HEK293T (cell line): ENCODE data around the gene IPO11.

ENCODE experiments used
- BHLHE40 ChIP-seq: fragments of 450-650 bp; IDR thresholded peaks from 2 replicates; pipeline ENCODE4 v1.6.1; 2016; ENCODE audit warnings: mild to moderate bottlenecking, moderate library complexity, borderline replicate concordance
- ELF4 ChIP-seq: fragments of 450-650 bp; IDR thresholded peaks from 2 replicates; pipeline ENCODE4 v1.6.1; 2017; ENCODE audit warnings: antibody characterized with exemption
- FOXA1 ChIP-seq: fragments of 450-650 bp; IDR thresholded peaks from 2 replicates; pipeline ENCODE4 v1.6.1; 2016; ENCODE audit warnings: mild to moderate bottlenecking
- FOXK2 ChIP-seq: fragments of 450-650 bp; IDR thresholded peaks from 2 replicates; pipeline ENCODE4 v1.6.1; 2016; ENCODE audit warnings: mild to moderate bottlenecking
- FOXM1 ChIP-seq: fragments of 450-650 bp; IDR thresholded peaks from 2 replicates; pipeline ENCODE4 v1.6.1; 2017; ENCODE audit warnings: mild to moderate bottlenecking, borderline replicate concordance
- HDGF ChIP-seq: fragments of 450-650 bp; IDR thresholded peaks from 2 replicates; pipeline ENCODE4 v1.6.1; 2017; ENCODE audit warnings: antibody characterized with exemption, borderline replicate concordance
- L3MBTL2 ChIP-seq: fragments of 450-650 bp; conservative IDR thresholded peaks from 2 replicates; pipeline ENCODE4 v1.6.1; 2016; ENCODE audit warnings: mild to moderate bottlenecking
- LEF1 ChIP-seq: fragments of 450-650 bp; IDR thresholded peaks from 2 replicates; pipeline ENCODE4 v1.6.1; 2017; ENCODE audit warnings: mild to moderate bottlenecking, borderline replicate concordance
- NFRKB ChIP-seq: fragments of 450-650 bp; IDR thresholded peaks from 2 replicates; pipeline ENCODE4 v1.6.1; 2016; ENCODE audit warnings: mild to moderate bottlenecking, moderate library complexity
- SP1 ChIP-seq: fragments of 450-650 bp; IDR thresholded peaks from 2 replicates; pipeline ENCODE4 v1.6.1; 2017
- SUZ12 ChIP-seq: fragments of 450-650 bp; IDR thresholded peaks from 2 replicates; pipeline ENCODE4 v1.6.1; 2016; ENCODE audit warnings: mild to moderate bottlenecking
- TARDBP ChIP-seq: fragments of 450-650 bp; IDR thresholded peaks from 2 replicates; pipeline ENCODE4 v1.6.1; 2016
- ZNF384 ChIP-seq: fragments of 450-650 bp; IDR thresholded peaks from 2 replicates; pipeline ENCODE4 v1.6.1; 2016

DNA sequence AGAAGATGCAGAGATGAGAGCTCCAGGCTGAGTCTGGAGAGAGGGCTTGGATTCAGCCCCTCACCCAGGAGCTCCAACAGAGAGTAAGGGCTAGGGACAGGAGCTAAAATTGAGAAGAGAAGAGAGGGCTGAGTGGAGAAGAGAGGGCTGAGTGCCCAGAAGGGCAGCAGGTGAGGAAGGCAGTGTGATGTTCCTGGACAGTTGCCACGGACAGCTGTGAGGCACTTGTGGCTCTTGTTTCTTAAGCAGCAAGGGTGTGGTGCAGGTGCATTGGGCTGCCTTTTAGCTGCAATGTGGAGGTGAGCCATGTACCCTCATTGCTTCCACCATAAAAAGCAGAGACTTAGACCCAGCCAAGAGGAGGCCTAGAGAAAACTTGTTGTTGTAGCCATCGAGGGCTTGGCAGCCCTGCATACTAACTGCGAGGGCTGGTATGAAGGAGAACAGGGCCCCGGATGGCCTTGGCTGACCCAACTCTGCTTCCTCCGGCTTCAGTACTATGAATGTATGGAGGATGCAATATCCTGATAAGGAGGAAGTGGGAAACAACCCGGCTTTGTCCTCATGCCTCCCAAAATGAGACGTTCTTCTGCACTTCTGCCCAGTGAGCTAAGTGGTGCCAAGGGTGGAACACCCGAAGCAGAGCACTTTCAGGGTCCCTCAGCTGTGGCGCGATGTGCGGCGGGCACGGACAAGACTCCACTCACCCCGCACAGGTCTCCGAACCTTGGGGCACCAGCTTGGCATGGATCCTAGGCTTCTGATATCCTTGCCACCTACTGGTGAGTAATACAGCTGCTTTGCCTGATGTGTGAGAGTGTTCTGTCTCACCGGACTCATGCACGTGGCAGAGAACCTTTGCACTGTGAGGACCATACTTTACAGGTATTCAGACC is 231.2 kb downstream of the IPO11 start:
- TF ChIP-seq LEF1 (no peak), FOXA1 (no peak), FOXK2 (no peak), SUZ12 (no peak), L3MBTL2 (no peak), TARDBP (no peak), SP1 (no peak), BHLHE40 (no peak), NFRKB (no peak), HDGF (no peak), ELF4 (no peak), FOXM1 (no peak), ZNF384 (no peak)
